ENCODE results near the gene DNASE1. TPM values are rescaled to one million over a fixed set of nuclear protein-coding genes. Genes with fewer than 3 reads are reported as not detected.

DNASE1 gene
- polyA plus RNA-seq, 2 of the 4 experiments (the other 2 are of a cell fraction), result 6.3 to 7.2 TPM

- no peak for ATAC-seq
- no peak for TF ChIP-seq MYC (IDR thresholded peaks at IDR 0.05; ENCODE audit: borderline replicate concordance, low read length)
- no peak for TF ChIP-seq EHF (CRISPR knock-in tag; IDR thresholded peaks at IDR 0.05)
- TF ChIP-seq BHLHE40 (IDR thresholded peaks at IDR 0.05; ENCODE audit: low read depth, low read length), result no peak
- no peak for TF ChIP-seq NPAS2 (CRISPR knock-in tag; IDR thresholded peaks at IDR 0.05; ENCODE audit: borderline replicate concordance)
- TF ChIP-seq NR3C1 (IDR thresholded peaks at IDR 0.05), result no peak
- no peak for TF ChIP-seq KDM5A (IDR thresholded peaks at IDR 0.05)
- TF ChIP-seq ATOH8 (CRISPR knock-in tag; IDR thresholded peaks at IDR 0.05; ENCODE audit: low read depth), result no peak
- no peak for TF ChIP-seq TP53 (CRISPR knock-in tag; IDR thresholded peaks at IDR 0.05)
- no peak for TF ChIP-seq MAX (IDR thresholded peaks at IDR 0.05)
- TF ChIP-seq ELK1 (IDR thresholded peaks at IDR 0.05; ENCODE audit: low read depth, low read length), result no peak
- no peak for TF ChIP-seq RNF2 (IDR thresholded peaks at IDR 0.05; ENCODE audit: borderline replicate concordance, low read depth)
- no peak for TF ChIP-seq HDAC2 (IDR thresholded peaks at IDR 0.05)
- no peak for TF ChIP-seq PBX3 (IDR thresholded peaks at IDR 0.05)
- CTCF ChIA-PET, result interaction anchor here (0.5 to 1.8 kb wide), 3 partner anchors 14 to 51 kb away, joined by 3 to 6 read pairs (median 3); partner anchors contain the start of gene DNASE1
Measured at GRCh38 chr16:3640207-3640606, 14.3 kb upstream of the DNASE1 start.

GRCh38 chr16:3640632-3641501 is 13.6 kb upstream of the DNASE1 start:
- FAIRE-seq, result no peak
- no peak for DNase-seq (ENCODE audit: low read depth in 1 of 2, low spot score in 1 of 2)
- no peaks in the 10 kb centered on the region for H3K9me3 ChIP-seq
- ChIA-PET POLR2A (no interaction called here), CTCF (interaction anchor here (0.5 to 1.8 kb wide), 3 partner anchors 14 to 51 kb away, joined by 3 to 6 read pairs (median 3); partner anchors contain the start of gene DNASE1)
- no peak overlapping the region for H3K4me2 ChIP-seq
- 88% methylated on average over 10 of the region's 17 CpGs for WGBS (ENCODE audit: missing lambda C conversion rate)
- H3K27ac ChIP-seq, result no peak overlapping the region
- ATAC-seq, result no peak
- TF ChIP-seq BCL3 (IDR thresholded peaks at IDR 0.05) (no peak), HOXA7 (CRISPR knock-in tag; IDR thresholded peaks at IDR 0.05) (no peak), SREBF2 (IDR thresholded peaks at IDR 0.05) (no peak)
- no peak overlapping the region for H3K4me3 ChIP-seq
- H3K4me1 ChIP-seq, result peaks cover 15% of the 10 kb centered on the region

More at GRCh38 chr16:3640207-3640606, 14.3 kb upstream of the DNASE1 start:
- H3K27ac ChIP-seq, result no peak overlapping the region
- DNase-seq (ENCODE audit: low read depth in 1 of 2, low spot score in 1 of 2), result no peak
- no peak overlapping the region for H3K4me3 ChIP-seq
- no peak for FAIRE-seq
- no peaks in the 10 kb centered on the region for H3K9me3 ChIP-seq
- no peak overlapping the region for H3K4me2 ChIP-seq
- 97% methylated on average over 3 of the region's 3 CpGs for WGBS (ENCODE audit: missing lambda C conversion rate)
- POLR2A ChIA-PET, result no interaction called here
- peaks cover 8% of the 10 kb centered on the region for H3K4me1 ChIP-seq

GRCh38 chr16:3641801-3642396 is 12.6 kb upstream of the DNASE1 start:
- DNase-seq (ENCODE audit: low read depth in 1 of 2, low spot score in 1 of 2) (no peak), FAIRE-seq (no peak), ATAC-seq (no peak)
- WGBS (ENCODE audit: missing lambda C conversion rate), result 89% methylated on average over 8 of the region's 9 CpGs
- POLR2A ChIA-PET, result no interaction called here
- Histone ChIP-seq H3K4me1 (peaks cover 24% of the 10 kb centered on the region), H3K9me3 (no peaks in the 10 kb centered on the region), H3K4me2 (no peak overlapping the region), H3K4me3 (no peak overlapping the region), H3K27ac (no peak overlapping the region)
- CTCF ChIA-PET, result interaction anchor here (0.6 to 1.8 kb wide), 4 partner anchors 13 to 226 kb away, joined by 3 to 6 read pairs (median 4); partner anchors contain the start of genes CLUAP1 and DNASE1
- TF ChIP-seq RAD21 (conservative IDR thresholded peaks at IDR 0.05 in 1 of 2, IDR thresholded peaks at IDR 0.05 in 1 of 2) (no peak), HOXA7 (CRISPR knock-in tag; IDR thresholded peaks at IDR 0.05) (no peak), GATA3 (IDR thresholded peaks at IDR 0.05; ENCODE audit: borderline replicate concordance) (no peak), CHD2 (IDR thresholded peaks at IDR 0.05; ENCODE audit: low read length, partially characterized antibody) (no peak), TP53 (CRISPR knock-in tag; IDR thresholded peaks at IDR 0.05) (no peak), PBX3 (IDR thresholded peaks at IDR 0.05) (no peak), JUN (IDR thresholded peaks at IDR 0.05) (no peak), SMC3 (IDR thresholded peaks at IDR 0.05) (no peak), SREBF2 (IDR thresholded peaks at IDR 0.05) (no peak), RFX5 (IDR thresholded peaks at IDR 0.05) (no peak), ZFP36 (IDR thresholded peaks at IDR 0.05; ENCODE audit: borderline replicate concordance, partially characterized antibody) (no peak), NPAS2 (CRISPR knock-in tag; IDR thresholded peaks at IDR 0.05; ENCODE audit: borderline replicate concordance) (no peak), ELK1 (IDR thresholded peaks at IDR 0.05; ENCODE audit: low read depth, low read length) (no peak), CEBPB (IDR thresholded peaks at IDR 0.05) (no peak)
